ENCODE measurements around the gene COX6B1.

DNA sequence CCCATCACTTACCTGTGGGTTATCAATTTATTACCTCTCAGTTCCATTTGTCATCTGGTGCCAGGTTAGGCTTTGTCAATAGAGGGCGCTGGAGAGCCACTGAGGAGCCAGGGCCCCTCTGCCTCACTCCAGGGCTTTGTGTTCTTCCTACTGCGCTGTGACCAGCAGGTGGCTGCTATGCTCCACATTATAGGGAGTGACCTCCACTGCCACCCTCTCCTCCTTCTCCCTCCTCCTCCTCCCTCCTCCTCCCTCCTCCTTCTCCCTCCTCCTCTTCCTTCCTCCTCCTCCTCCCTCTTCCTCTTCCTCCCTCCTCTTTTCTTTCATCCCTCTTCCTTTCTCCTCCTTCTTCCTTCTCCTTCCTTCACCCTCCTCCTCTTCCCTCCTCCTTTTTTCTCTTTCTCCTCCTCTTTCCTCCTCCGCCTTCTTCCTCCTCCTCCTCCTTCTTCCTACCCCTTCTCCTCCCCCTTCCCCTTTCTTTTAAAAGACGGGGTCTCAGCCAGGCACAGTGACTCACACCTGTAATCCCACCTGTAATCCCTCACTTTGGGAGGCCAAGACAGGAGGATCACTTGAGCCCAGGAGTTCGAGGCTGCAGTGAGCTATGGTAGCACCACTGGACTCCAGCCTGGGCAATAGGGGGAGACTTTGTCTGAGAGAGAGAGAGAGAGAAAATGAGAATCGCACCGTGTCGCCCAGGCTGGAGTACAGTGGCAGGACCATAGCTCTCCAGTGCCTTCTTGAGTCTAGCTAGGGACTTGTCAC is 45.9 kb downstream of the COX6B1 start:
- no peak for TF ChIP-seq EP300 (IDR thresholded peaks at IDR 0.05; ENCODE audit: borderline replicate concordance)
- TF ChIP-seq TAF1 (IDR thresholded peaks at IDR 0.05; ENCODE audit: low read depth) = no peak
- no peak for TF ChIP-seq TEAD4 (IDR thresholded peaks at IDR 0.05)
- no peak for TF ChIP-seq NFIC (IDR thresholded peaks at IDR 0.05)
- no peak for TF ChIP-seq CEBPB (IDR thresholded peaks at IDR 0.05)
- no peak for TF ChIP-seq EGR1 (IDR thresholded peaks at IDR 0.05)
- TF ChIP-seq, protein P1, sequence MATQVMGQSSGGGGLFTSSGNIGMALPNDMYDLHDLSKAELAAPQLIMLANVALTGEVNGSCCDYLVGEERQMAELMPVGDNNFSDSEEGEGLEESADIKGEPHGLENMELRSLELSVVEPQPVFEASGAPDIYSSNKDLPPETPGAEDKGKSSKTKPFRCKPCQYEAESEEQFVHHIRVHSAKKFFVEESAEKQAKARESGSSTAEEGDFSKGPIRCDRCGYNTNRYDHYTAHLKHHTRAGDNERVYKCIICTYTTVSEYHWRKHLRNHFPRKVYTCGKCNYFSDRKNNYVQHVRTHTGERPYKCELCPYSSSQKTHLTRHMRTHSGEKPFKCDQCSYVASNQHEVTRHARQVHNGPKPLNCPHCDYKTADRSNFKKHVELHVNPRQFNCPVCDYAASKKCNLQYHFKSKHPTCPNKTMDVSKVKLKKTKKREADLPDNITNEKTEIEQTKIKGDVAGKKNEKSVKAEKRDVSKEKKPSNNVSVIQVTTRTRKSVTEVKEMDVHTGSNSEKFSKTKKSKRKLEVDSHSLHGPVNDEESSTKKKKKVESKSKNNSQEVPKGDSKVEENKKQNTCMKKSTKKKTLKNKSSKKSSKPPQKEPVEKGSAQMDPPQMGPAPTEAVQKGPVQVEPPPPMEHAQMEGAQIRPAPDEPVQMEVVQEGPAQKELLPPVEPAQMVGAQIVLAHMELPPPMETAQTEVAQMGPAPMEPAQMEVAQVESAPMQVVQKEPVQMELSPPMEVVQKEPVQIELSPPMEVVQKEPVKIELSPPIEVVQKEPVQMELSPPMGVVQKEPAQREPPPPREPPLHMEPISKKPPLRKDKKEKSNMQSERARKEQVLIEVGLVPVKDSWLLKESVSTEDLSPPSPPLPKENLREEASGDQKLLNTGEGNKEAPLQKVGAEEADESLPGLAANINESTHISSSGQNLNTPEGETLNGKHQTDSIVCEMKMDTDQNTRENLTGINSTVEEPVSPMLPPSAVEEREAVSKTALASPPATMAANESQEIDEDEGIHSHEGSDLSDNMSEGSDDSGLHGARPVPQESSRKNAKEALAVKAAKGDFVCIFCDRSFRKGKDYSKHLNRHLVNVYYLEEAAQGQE (IDR thresholded peaks at IDR 0.05; ENCODE audit: low read depth) = no peak
- TF ChIP-seq RAD21 (IDR thresholded peaks at IDR 0.05; ENCODE audit: low read depth) = peak; percentile 96

Data from Ishikawa (cell line).